Heart left ventricle (tissue), 16 donors: Measurements from ENCODE around the gene DDC. TPM values are rescaled to one million over a fixed set of nuclear protein-coding genes. Genes with fewer than 3 reads are reported as not detected.

ENCODE experiments used
- ATAC-seq, 4 donors: fragments of 200-7000 bp; cut with Tn5 transposase; one replicate each; pipeline ENCODE4 v1.9.1; 2020 to 2022; ENCODE audit warnings: moderate library complexity in 4 of 4, mild to moderate bottlenecking in 3 of 4, moderate number of reproducible peaks in 1 of 4
- DNase-seq, 5 donors: peaks; one replicate each; pipeline ENCODE4 v3.0.0-alpha.2; 2020
- H3K27ac ChIP-seq, 12 donors: fragments of 200-600 bp; sonication (generic) in 4 of 12; one replicate each; pipeline versions ENCODE4 v1.5.0 to v1.8.0; 2016 to 2022; ENCODE audit warnings: mild to moderate bottlenecking in 2 of 12
- H3K27me3 ChIP-seq, 9 donors: fragments of 200-600 bp; sonication (generic) in 2 of 9; one replicate each; pipeline versions ENCODE4 v1.5.1 to v1.8.0; 2016 to 2022; ENCODE audit warnings: mild to moderate bottlenecking in 3 of 9
- H3K36me3 ChIP-seq, 9 donors: fragments of 200-600 bp; sonication (generic) in 2 of 9; one replicate each; pipeline versions ENCODE4 v1.5.0 to v1.8.0; 2018 to 2022; ENCODE audit warnings: mild to moderate bottlenecking in 2 of 9
- H3K4me1 ChIP-seq, 12 donors: fragments of 200-600 bp; sonication (generic) in 4 of 12; one replicate each; pipeline versions ENCODE4 v1.5.0 to v1.8.0; 2016 to 2022; ENCODE audit warnings: mild to moderate bottlenecking in 3 of 12
- H3K4me3 ChIP-seq, 12 donors: fragments of 200-600 bp; sonication (generic) in 4 of 12; one replicate each; pipeline versions ENCODE4 v1.5.0 to v1.8.0; 2017 to 2022; ENCODE audit warnings: mild to moderate bottlenecking in 9 of 12, moderate library complexity in 4 of 12
- H3K9me3 ChIP-seq, 12 donors: fragments of 200-600 bp; sonication (generic) in 4 of 12; one replicate each; pipeline versions ENCODE4 v1.5.0 to v1.8.0; 2016 to 2022; ENCODE audit warnings: mild to moderate bottlenecking in 1 of 12
- POLR2A ChIP-seq, 2 donors: fragments of 450-650 bp; IDR thresholded peaks; one replicate each; pipeline ENCODE4 v1.6.1; 2017; ENCODE audit warnings: antibody characterized with exemption in 2 of 2, mild to moderate bottlenecking in 2 of 2, moderate library complexity in 2 of 2
- WGBS, 4 donors: extraction: QIAGEN DNeasy Blood & Tissue Kit in 2 of 4; methylation state at CpG; one replicate each; pipeline versions ENCODE4 v1.1.5 to v1.1.7; 2013 to 2018; 5-methylcytosine and 5-hydroxymethylcytosine counted together
- intact Hi-C, 10 donors: fragments of 100-400 bp; cut with DNase I; formaldehyde crosslinking; loops; one replicate each; pipeline versions ENCODE4 v1.11.1 to v1.14.2; 2022
- polyA plus RNA-seq, 2 donors: library from polyadenylated mRNA; stranded (reverse); fragments of 200-250 nt; gene quantifications; one replicate each; pipeline ENCODE4 v1.2.3, GENCODE V29; 2013
- total RNA-seq, 9 donors: library from RNA; depleted of rRNA in 2 of 9; stranded (reverse); fragments of >200 nt in 2 of 9; fragmentation: NEBNext Ultra II Directional in 3 of 9; extraction: Animal tissue kit (Norgen Biotek cat#: 25700) in 3 of 9; gene quantifications; one replicate each; pipeline versions ENCODE4 v1.1.0 to v1.2.4, GENCODE V29; 2016 to 2023
- TF ChIP-seq, protein P1 (sequence below), 12 donors: fragments of 200-600 bp; sonication (generic) in 4 of 12; IDR thresholded peaks; one replicate each; pipeline versions ENCODE4 v1.5.0 to v1.8.0; 2018 to 2022; ENCODE audit warnings: antibody characterized with exemption in 12 of 12, mild to moderate bottlenecking in 5 of 12
- donor health status: ischemic (EF 13 %, LVEDD 7.1; RV severe dilation, severe dysfunction).
- donor health status: healthy with polysubstance abuse.
- donor health status: DM: no; HTN: yes; CAD: no.
- donor health status: DM: no; HTN: no; CAD: no.
- donor health status: ischemic (EF 25% LVEDD 6.9; RV normal size, moderate dysfunction).
- donor health status: ischemic (EF 25% LVEDD 5.7; RV mildly dilated, moderate dysfunction).
- donor health status: healthy.
- donor health status: DM: yes; HTN: yes; CAD: no.
- donor health status: ischemic (EF 35%, LVEDD 5.7; RV mildly dilated, moderate dysfunction).
- donor health status: nonischemic (EF 11% LVEDD 7.7; RV severe dilation, severe dysfunction).
- donor health status: DM: yes; HTN: yes; CAD: no.
- donor health status: PGD.
- donor health status: ischemic (EF 29% LVEDD 5.4; RV normal size, mild dysfunction).
- donor health status: nonischemic (EF 23%, LVEDD 6.1; RV moderate dilation, normal function).

DDC gene
- total and polyA plus RNA-seq, 11 donors = 0.08 TPM; not detected in 10

DNA sequence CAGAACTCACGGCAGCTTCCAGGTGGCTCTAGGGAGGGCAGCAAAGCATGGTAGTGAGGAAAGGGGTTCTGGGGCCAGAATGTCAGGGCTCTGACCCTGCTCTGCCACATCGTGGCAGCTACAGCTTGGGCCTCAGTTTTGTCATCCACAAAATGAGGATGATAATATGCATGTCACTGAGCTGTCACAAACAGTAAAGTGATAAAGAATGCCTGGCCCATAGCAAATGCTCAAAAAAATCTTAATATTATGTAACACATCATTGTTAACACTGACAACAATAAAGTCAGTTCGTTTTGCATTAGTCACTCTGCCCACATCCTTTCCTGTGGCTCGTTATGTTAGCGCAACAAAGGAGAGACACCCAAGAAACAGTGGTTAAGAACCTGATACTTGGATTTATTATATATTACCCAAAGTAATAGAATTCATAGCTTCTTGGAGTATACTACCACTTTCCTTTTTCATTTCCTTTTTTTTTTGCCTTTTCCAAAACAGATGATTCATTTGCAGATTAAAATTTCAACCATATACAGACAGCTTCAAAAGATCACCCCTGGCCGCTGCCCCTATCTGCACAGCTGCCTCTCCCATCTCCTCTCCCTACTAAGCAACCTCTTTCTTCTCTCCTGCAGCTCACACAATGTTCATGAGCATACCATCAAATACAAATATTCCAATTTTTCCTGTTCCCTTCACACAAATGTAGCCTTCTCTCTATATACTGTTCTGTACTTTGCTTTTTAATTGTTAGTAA, 45.5 kb upstream of the DDC start:
- H3K4me3 ChIP-seq = no peak overlapping the region
- TF ChIP-seq, protein P1, sequence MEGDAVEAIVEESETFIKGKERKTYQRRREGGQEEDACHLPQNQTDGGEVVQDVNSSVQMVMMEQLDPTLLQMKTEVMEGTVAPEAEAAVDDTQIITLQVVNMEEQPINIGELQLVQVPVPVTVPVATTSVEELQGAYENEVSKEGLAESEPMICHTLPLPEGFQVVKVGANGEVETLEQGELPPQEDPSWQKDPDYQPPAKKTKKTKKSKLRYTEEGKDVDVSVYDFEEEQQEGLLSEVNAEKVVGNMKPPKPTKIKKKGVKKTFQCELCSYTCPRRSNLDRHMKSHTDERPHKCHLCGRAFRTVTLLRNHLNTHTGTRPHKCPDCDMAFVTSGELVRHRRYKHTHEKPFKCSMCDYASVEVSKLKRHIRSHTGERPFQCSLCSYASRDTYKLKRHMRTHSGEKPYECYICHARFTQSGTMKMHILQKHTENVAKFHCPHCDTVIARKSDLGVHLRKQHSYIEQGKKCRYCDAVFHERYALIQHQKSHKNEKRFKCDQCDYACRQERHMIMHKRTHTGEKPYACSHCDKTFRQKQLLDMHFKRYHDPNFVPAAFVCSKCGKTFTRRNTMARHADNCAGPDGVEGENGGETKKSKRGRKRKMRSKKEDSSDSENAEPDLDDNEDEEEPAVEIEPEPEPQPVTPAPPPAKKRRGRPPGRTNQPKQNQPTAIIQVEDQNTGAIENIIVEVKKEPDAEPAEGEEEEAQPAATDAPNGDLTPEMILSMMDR (IDR thresholded peaks at IDR 0.05) = no peak
- TF ChIP-seq POLR2A (IDR thresholded peaks at IDR 0.05) = no peak
- no peaks in the 10 kb centered on the region for H3K27me3 ChIP-seq
- no peak for DNase-seq
- H3K9me3 ChIP-seq = no peaks in the 10 kb centered on the region
- WGBS, 4 donors = 67 to 74% (median 69%) methylated on average over 6 of the region's 6 CpGs
- no peak for ATAC-seq
- intact Hi-C loops = loop anchor here in 9 of 10 donors (5.0 to 10.0 kb wide), 6 partner anchors 64 to 544 kb away; no protein-coding TSS in a partner anchor
- H3K36me3 ChIP-seq = peaks cover 0 to 97% (median 85%) of the 10 kb centered on the region in 9 donors
- peaks cover 0 to 27% (median 0%) of the 10 kb centered on the region in 12 donors for H3K4me1 ChIP-seq
- H3K27ac ChIP-seq = peak overlapping the region in 1 of 12 donors; percentile 62

- Histone ChIP-seq H3K9me3 (no peaks in the 10 kb centered on the region), H3K4me1 (peaks cover 0 to 27% (median 0%) of the 10 kb centered on the region in 12 donors), H3K27ac (peak overlapping the region in 1 of 12 donors; percentile 27), H3K27me3 (no peaks in the 10 kb centered on the region), H3K4me3 (no peak overlapping the region), H3K36me3 (peaks cover 0 to 100% (median 89%) of the 10 kb centered on the region in 9 donors)
- intact Hi-C loops = loop anchor here in 4 of 10 donors (2.0 to 10.0 kb wide), 3 partner anchors 126 to 546 kb away; no protein-coding TSS in a partner anchor
- ATAC-seq (no peak), DNase-seq (no peak)
- 81 to 84% (median 82%) methylated on average over 9 of the region's 9 CpGs for WGBS, 4 donors
- no peak for TF ChIP-seq POLR2A (IDR thresholded peaks at IDR 0.05)
- TF ChIP-seq, protein P1 (IDR thresholded peaks at IDR 0.05) = no peak
Measured at GRCh38 chr7:50608196-50608906, 43.1 kb upstream of the DDC start.

GRCh38 chr7:50607524-50608125, 42.4 kb upstream of the DDC start:
- peak overlapping the region in 1 of 12 donors; percentile 27 for H3K27ac ChIP-seq
- intact Hi-C loops = loop anchor here in 4 of 10 donors (2.0 to 10.0 kb wide), 3 partner anchors 125 to 547 kb away; no protein-coding TSS in a partner anchor

More at GRCh38 chr7:50607524-50608125, 42.4 kb upstream of the DDC start:
- H3K4me3 ChIP-seq = no peak overlapping the region
- H3K27me3 ChIP-seq = no peaks in the 10 kb centered on the region
- TF ChIP-seq, protein P1 (IDR thresholded peaks at IDR 0.05) = no peak
- no peak for TF ChIP-seq POLR2A (IDR thresholded peaks at IDR 0.05)
- WGBS, 4 donors = 88 to 91% (median 89%) methylated on average over 6 of the region's 6 CpGs
- peaks cover 0 to 27% (median 0%) of the 10 kb centered on the region in 12 donors for H3K4me1 ChIP-seq
- DNase-seq (no peak), ATAC-seq (no peak)
- peaks cover 0 to 100% (median 91%) of the 10 kb centered on the region in 9 donors for H3K36me3 ChIP-seq
- no peaks in the 10 kb centered on the region for H3K9me3 ChIP-seq
